ENCODE measurements around the gene ATP5F1C. TPM values are rescaled to one million over a fixed set of nuclear protein-coding genes. Genes with fewer than 3 reads are reported as not detected.
A peak's percentile ranks its signal among the peaks of the same experiment; 100 is the strongest.
"Not testable (repeated sequence)": the region's sequence is repeated elsewhere in the genome, so short reads cannot be mapped to it uniquely, and the experiment has no call there.

Gene ATP5F1C
- total and polyA plus RNA-seq, 2 donors = 254 to 262 TPM

DNA sequence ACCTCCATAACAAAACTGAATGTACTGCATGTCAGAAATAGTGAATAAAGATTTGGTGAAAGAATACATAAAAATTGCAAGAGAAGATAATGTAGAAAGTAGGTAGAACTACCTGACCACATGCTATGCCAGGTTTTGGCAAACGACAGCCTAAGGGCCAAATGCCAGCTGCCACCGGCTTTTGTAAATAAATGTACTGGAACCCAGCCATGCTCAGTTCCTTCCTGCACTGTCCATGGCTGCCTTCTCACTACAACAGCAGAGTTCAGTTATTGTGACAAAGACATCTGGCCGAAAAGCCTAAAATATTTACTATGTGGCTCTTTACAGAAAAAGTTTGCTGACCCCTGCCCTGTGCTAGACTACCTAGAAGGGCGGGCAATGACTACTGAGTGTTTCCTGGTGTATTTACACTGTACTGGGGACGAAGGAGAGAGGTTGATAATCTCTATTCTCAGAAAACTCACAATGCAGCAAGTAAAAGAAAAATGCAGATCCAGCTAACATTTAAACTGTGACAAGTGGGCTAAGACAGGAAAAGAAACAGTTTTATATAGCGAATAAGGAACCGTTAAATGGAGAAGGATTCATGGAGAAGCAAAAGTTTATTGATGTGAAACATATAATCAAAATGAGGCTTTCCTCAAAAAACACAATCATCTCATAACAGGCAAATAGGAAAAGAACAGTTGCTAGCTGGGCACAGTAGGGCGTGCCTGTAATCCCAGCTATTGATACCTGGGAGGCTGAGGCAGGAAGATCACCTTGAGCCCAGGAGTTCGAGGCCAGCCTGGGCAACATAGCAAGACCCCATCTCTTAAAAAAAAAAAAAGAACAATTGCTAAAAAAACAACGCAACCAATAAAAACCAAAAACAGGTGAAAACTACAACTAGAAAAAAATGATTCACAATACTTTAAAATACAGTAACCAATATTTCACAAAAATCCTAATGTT is 13.9 kb upstream of the ATP5F1C start:
- no peak for DNase-seq (ENCODE audit: extremely low spot score)
- Histone ChIP-seq H3K36me3 (ENCODE audit: insufficient read depth) (peaks cover 7% of the 10 kb centered on the region), H3K27ac (ENCODE audit: low read depth) (no peak overlapping the region), H3K4me1 (ENCODE audit: insufficient read depth) (no peaks in the 10 kb centered on the region), H3K4me3 (ENCODE audit: low read depth, low read length) (no peak overlapping the region)
- WGBS = 78% methylated on average over 10 of the region's 10 CpGs

DNA sequence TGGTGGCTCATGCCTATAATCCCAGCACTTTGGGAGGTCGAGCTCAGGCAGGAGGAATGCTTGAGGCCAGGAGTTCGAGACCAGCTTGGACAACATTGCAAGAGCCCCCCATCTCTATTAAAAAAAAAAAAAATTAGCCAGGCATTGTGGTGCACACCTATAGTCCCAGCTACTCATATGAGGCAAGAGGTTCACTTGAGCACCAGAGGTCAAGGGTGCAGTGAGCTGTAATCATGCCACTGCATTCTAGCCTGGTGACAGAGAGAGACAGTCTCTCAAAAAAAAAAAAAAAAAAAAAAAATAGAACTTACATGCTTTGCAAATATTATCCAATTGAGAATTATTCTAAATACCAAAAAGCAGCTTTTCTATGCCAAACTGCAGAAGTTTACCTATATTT is 11.2 kb upstream of the ATP5F1C start:
- Histone ChIP-seq H3K4me3 (ENCODE audit: low read depth, low read length) (no peak overlapping the region), H3K4me1 (ENCODE audit: insufficient read depth) (no peaks in the 10 kb centered on the region), H3K36me3 (ENCODE audit: insufficient read depth) (peaks cover 5% of the 10 kb centered on the region), H3K27ac (ENCODE audit: low read depth) (no peak overlapping the region)
- DNase-seq (ENCODE audit: extremely low spot score) = no peak
- WGBS = 96% methylated on average over 2 of the region's 2 CpGs

DNA sequence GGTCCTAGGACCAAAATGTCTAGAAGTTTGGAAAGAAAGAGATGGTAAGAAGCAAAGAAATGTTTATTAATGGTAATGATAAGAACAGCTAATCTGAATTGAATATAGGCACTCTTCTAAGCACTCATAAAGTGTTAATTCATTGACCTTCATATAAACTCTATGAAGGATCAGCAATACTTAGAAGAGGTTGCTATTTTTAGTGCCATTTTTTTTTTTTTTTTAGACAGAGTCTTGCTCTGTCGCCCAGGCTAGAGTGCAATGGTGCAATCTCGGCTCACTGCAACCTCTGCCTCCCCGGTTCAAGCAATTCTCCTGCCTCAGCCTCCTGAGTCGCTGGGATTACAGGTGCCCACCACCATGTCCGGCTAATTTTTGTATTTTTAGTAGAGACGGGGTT is 5.8 kb upstream of the ATP5F1C start:
- not testable (repeated sequence) for H3K4me1 ChIP-seq (ENCODE audit: insufficient read depth); H3K36me3 ChIP-seq (ENCODE audit: insufficient read depth); DNase-seq (ENCODE audit: extremely low spot score); H3K27ac ChIP-seq (ENCODE audit: low read depth); H3K4me3 ChIP-seq (ENCODE audit: low read depth, low read length)
- 88% methylated on average over 6 of the region's 6 CpGs for WGBS

DNA sequence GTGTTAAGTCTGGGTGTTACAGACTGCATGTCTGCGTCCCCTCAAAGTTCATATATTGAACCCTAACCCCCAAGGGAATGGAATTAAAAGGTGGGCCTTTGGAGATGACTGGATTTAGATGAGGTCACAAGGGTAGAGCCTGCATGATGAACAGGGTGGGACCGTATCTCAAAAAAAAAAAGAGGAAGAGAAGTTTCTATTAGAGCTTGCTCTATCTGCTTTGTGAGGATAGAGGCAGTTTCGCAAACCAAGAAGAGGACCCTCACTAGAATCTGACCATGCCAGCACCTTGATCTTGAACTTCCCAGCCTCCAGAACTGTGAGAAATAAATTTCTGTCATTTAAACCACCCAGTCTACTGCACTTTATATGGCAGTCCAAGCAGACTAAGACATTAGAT is 1.5 kb upstream of the ATP5F1C start:
- Histone ChIP-seq H3K36me3 (ENCODE audit: insufficient read depth) (no peaks in the 10 kb centered on the region), H3K4me1 (ENCODE audit: insufficient read depth) (peaks cover 4% of the 10 kb centered on the region), H3K27ac (ENCODE audit: low read depth) (no peak overlapping the region), H3K4me3 (ENCODE audit: low read depth, low read length) (peak overlapping the region; percentile 96)
- DNase-seq (ENCODE audit: extremely low spot score) = no peak
- 86% methylated on average over 3 of the region's 3 CpGs for WGBS

DNA sequence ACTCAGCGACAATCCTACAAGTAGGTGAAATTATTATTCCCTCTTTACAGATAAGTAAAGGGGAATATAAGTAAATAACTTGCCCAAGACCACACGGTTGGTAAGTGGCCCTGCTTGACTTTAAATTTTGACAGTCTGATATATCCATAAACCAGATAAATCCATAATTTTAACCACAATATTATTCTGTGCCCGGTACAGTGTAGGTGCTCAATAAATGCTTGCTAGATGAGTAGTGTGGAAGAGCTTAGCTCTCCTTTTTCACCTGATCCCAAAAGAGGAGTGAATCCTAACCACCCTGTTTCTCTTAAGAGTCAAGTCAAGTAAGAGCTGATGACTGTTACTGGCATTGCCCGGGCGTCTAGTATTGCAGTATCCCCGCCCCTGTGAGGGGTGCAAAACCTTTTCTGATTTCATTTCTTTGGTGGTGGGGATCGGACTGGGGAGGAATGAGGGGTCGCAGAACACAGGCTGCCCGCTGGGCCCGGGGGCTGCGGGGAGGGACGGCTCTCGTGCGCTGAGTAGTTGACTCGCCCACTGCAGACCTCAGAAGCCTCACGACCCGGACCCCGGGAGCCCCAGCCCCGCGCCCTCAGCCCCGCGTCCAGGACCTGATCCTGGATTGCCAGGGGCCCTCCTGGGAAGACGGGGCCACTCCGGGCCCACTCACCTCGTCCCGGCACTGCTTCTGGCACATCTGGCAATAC is 674 bp upstream of the ATP5F1C start:
- 2% methylated on average over 26 of the region's 26 CpGs for WGBS
- no peak for DNase-seq (ENCODE audit: extremely low spot score)
- Histone ChIP-seq H3K36me3 (ENCODE audit: insufficient read depth) (no peaks in the 10 kb centered on the region), H3K4me1 (ENCODE audit: insufficient read depth) (peaks cover 4% of the 10 kb centered on the region), H3K4me3 (ENCODE audit: low read depth, low read length) (peak overlapping the region; percentile 96), H3K27ac (ENCODE audit: low read depth) (peak overlapping the region; percentile 23)

DNA sequence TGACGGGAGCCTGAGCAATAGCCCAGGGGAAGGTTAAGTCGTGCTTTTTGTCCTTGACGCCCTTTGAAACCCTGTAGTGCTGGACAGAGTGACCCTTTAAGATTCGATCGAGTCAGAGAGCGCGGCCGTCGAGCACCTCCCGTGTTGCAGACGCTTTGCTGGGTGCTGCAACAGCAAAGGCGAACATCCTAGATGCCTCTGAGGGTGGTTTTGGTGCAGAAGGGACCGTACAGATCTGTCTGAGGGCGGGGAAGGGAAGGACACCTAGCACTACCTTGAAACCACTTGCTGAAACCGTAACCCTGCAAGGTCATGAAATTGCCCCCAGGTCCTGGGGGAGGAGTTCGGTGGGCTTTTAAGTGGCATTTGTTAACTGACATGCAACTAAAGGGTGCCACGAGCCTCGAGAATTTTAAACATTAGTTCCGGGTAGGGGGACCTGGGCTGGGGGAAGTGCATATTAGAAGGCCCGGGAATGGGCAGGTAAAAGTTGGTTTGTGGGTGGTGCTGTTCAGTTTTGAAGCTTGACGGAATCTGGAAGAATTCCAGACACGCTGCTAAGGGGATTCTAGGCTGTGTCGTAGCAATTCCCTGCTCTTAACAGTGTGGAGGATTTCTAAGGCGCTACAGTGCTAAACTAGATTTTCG is 786 bp downstream of the ATP5F1C start:
- H3K4me1 ChIP-seq (ENCODE audit: insufficient read depth) = peaks cover 4% of the 10 kb centered on the region
- peak overlapping the region; percentile 96 for H3K4me3 ChIP-seq (ENCODE audit: low read depth, low read length)
- 2% methylated on average over 25 of the region's 25 CpGs for WGBS
- peak overlapping the region; percentile 53 for H3K27ac ChIP-seq (ENCODE audit: low read depth)
- H3K36me3 ChIP-seq (ENCODE audit: insufficient read depth) = peaks cover 2% of the 10 kb centered on the region
- DNase-seq (ENCODE audit: extremely low spot score) = no peak

DNA sequence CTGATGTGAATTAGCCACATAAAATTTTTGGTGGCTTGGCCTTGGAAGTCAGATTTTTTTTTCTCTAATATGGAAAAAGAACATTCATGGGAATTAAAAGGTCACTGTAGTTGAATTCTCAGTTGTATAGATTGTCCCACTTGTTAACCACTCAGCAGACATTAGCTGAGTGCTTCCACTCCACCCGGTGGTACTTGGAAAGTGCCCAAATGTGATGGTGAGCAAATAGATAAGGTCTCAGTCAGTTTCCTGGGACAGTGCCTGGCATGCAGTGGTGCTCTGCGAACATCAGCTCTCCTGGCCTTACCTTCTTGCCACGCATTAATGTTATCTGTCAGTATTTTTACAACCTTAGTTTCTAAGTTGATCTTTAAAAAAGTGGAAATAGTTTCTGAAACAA is 1.4 kb downstream of the ATP5F1C start:
- 36% methylated on average over 3 of the region's 3 CpGs for WGBS
- no peak for DNase-seq (ENCODE audit: extremely low spot score)
- Histone ChIP-seq H3K4me3 (ENCODE audit: low read depth, low read length) (no peak overlapping the region), H3K27ac (ENCODE audit: low read depth) (no peak overlapping the region), H3K4me1 (ENCODE audit: insufficient read depth) (peaks cover 4% of the 10 kb centered on the region), H3K36me3 (ENCODE audit: insufficient read depth) (peaks cover 2% of the 10 kb centered on the region)

DNA sequence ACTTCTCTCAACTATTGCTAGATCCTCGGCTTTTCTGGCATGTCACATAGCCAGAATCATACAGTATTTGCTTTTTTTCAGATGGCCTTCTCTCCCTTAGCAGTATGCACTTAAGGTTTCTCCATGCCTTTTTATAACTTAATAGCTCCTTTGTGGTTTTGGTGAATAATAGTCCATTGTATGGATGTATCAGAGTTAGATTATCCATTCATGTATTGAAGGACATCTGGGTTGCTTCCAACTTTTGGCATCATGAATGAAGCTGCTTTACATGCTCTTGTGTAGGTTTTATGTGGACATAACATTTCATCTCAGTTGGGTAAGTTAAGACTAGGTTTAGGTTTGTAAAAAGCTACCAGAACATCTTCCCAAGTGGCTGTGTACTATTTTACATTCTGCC is 4.6 kb downstream of the ATP5F1C start:
- peaks cover 2% of the 10 kb centered on the region for H3K36me3 ChIP-seq (ENCODE audit: insufficient read depth)
- H3K4me1 ChIP-seq (ENCODE audit: insufficient read depth) = peaks cover 2% of the 10 kb centered on the region
- DNase-seq (ENCODE audit: extremely low spot score) = no peak
- no peak overlapping the region for H3K4me3 ChIP-seq (ENCODE audit: low read depth, low read length)
- 82% methylated on average over 1 of the region's 1 CpG for WGBS
- H3K27ac ChIP-seq (ENCODE audit: low read depth) = no peak overlapping the region

DNA sequence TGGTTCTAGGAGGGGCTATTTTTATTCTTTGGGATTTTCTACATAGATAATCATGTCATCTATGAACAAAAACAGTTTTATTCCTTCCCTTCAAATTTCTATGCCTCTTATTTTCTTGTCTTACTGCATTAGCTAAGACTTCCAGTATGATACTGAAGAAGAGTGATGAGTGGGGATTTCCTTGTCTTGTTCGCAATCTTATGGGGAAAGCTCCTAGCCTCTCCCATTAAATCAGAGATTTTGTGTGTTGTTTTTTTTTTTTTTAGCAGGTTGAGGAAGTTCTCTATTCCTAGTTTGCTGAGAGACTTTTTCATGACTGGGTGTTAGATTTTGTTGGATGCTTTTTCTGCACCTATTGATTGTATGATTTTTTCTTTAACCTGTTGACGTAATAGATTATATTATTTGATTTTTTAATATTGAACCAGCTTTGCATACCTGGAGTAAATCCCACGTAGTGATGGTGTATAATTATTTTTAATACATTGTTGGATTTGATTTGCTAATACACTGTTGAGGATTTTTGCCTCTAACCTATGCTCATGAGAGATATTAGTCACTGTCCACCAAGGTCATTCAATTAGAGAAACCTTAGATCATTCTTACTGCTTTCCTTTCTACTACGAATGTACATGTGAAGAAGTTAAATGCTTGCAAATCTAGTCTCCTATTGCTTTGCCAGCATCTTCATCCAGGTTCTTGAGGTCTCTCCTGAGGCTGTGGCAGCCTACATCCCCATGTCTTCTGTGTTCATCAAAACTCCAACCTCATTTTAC is 6.5 kb downstream of the ATP5F1C start:
- Histone ChIP-seq H3K4me1 (ENCODE audit: insufficient read depth) (no peaks in the 10 kb centered on the region), H3K27ac (ENCODE audit: low read depth) (no peak overlapping the region), H3K4me3 (ENCODE audit: low read depth, low read length) (no peak overlapping the region), H3K36me3 (ENCODE audit: insufficient read depth) (peaks cover 2% of the 10 kb centered on the region)
- no peak for DNase-seq (ENCODE audit: extremely low spot score)
- WGBS = 88% methylated on average over 4 of the region's 4 CpGs

DNA sequence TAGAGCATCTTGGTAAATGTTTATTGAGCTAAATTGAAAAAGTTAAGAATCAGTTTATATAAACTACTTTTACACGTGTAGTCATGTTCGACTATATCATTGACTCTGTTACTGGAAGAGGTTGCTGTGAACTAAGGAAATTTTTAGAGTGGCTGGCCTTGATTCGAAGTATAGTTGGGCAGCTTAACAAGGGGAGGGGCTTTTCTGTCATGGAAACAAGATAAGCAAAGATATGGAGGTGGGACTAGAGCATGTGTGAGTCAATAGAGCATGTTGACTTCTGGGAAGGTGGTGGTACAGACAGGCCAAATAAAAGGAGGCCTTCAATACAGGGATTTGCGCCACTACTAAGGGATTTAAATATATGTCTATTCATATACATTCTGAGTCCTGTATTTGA is 7.6 kb downstream of the ATP5F1C start:
- no peak for DNase-seq (ENCODE audit: extremely low spot score)
- Histone ChIP-seq H3K27ac (ENCODE audit: low read depth) (no peak overlapping the region), H3K4me1 (ENCODE audit: insufficient read depth) (no peaks in the 10 kb centered on the region), H3K36me3 (ENCODE audit: insufficient read depth) (peaks cover 2% of the 10 kb centered on the region), H3K4me3 (ENCODE audit: low read depth, low read length) (no peak overlapping the region)
- WGBS = 43% methylated on average over 4 of the region's 4 CpGs

DNA sequence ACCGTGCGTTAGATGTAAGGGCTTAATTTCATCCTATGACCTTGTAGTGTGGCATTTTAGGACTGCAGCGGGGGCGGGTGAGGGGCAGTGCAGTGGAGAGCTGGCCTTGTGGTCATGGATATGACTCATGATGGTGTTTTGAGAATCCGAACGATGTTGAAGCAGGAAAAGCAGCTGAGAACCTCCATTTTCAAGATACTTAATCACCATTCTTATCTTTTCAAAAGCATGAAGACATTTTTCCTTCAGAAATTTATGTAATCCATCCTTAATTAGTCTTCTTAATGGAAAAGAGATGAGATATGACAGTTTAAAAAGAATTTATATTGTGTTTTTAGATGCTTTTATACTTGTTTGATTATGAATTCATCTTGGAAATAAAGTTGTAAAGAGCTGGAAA is 9.6 kb downstream of the ATP5F1C start:
- no peak for DNase-seq (ENCODE audit: extremely low spot score)
- Histone ChIP-seq H3K4me1 (ENCODE audit: insufficient read depth) (no peaks in the 10 kb centered on the region), H3K36me3 (ENCODE audit: insufficient read depth) (peaks cover under 1% of the 10 kb centered on the region), H3K27ac (ENCODE audit: low read depth) (no peak overlapping the region), H3K4me3 (ENCODE audit: low read depth, low read length) (no peak overlapping the region)
- WGBS = 70% methylated on average over 6 of the region's 6 CpGs

DNA sequence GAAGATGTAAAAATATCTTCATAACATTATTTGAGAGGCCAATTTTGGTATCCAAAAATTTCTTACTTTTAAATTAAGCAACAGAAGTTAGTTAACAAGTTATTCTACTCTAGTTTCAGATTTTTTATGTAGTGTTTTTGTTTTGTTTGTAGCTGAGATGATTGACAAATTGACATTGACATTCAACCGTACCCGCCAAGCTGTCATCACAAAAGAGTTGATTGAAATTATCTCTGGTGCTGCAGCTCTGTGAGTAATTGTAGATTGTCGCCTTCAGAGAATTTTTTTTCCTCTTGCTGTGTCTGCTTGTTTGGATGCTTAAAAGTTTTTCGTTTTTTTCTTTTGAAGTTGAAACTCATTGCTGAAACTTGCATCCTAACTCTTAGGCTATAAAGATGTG is 14.6 kb downstream of the ATP5F1C start:
- Histone ChIP-seq H3K4me3 (ENCODE audit: low read depth, low read length) (no peak overlapping the region), H3K4me1 (ENCODE audit: insufficient read depth) (no peaks in the 10 kb centered on the region), H3K36me3 (ENCODE audit: insufficient read depth) (peaks cover 2% of the 10 kb centered on the region), H3K27ac (ENCODE audit: low read depth) (no peak overlapping the region)
- DNase-seq (ENCODE audit: extremely low spot score) = no peak
- 89% methylated on average over 4 of the region's 4 CpGs for whole genome bisulfite sequencing

DNA sequence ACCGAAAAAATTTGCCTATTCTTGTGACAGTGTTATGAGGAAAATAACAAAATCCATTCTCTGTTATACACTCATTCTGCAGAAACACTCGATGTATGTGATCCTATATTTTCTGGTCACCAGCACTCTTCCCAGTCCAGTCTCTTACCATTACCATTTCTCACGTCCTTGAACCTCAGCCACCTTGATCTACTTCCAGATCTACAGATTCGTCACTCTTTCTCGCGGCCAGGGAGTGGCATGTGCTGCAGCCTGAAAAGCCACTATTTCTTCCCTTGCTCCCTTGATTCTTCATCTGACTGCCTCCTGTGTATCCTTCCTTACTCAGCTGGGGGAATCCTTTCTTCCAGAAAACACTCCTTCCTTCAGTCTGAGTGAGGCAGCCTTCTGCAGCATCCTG is 16.2 kb downstream of the ATP5F1C start:
- Histone ChIP-seq H3K36me3 (ENCODE audit: insufficient read depth) (peaks cover 2% of the 10 kb centered on the region), H3K4me1 (ENCODE audit: insufficient read depth) (no peaks in the 10 kb centered on the region), H3K4me3 (ENCODE audit: low read depth, low read length) (no peak overlapping the region), H3K27ac (ENCODE audit: low read depth) (no peak overlapping the region)
- 94% methylated on average over 6 of the region's 6 CpGs for WGBS
- DNase-seq (ENCODE audit: extremely low spot score) = no peak
